Activated naive CD8-positive, alpha-beta T cell treated with anti-CD3 and anti-CD28 coated beads, Interleukin-2, amount 50 U/mL, for 24 hours (primary cell): ENCODE results near the gene STEAP4.

Experiments
- ATAC-seq: fragments of 150-1000 bp; cut with Tn5 transposase; one replicate; pipeline ENCODE4 v1.10.0; 2021
- DNase-seq: peaks from one replicate; pipeline ENCODE4 v3.0.0; 2021
- H3K27ac Mint-ChIP-seq: one replicate; pipeline ENCODE4 v1.8.0; 2021; ENCODE audit warnings: mild to moderate bottlenecking, mixed read lengths
- H3K27me3 Mint-ChIP-seq: one replicate; pipeline ENCODE4 v1.8.0; 2021; ENCODE audit warnings: mixed read lengths
- H3K36me3 Mint-ChIP-seq: one replicate; pipeline ENCODE4 v1.8.0; 2021; ENCODE audit warnings: low read depth, mixed read lengths
- H3K4me1 Mint-ChIP-seq: one replicate; pipeline ENCODE4 v1.8.0; 2021; ENCODE audit warnings: mixed read lengths
- H3K4me3 Mint-ChIP-seq: one replicate; pipeline ENCODE4 v1.8.0; 2021; ENCODE audit warnings: mild to moderate bottlenecking, moderate library complexity, mixed read lengths
- H3K9me3 Mint-ChIP-seq: one replicate; pipeline ENCODE4 v1.8.0; 2021; ENCODE audit warnings: mixed read lengths

STEAP4 gene

DNA sequence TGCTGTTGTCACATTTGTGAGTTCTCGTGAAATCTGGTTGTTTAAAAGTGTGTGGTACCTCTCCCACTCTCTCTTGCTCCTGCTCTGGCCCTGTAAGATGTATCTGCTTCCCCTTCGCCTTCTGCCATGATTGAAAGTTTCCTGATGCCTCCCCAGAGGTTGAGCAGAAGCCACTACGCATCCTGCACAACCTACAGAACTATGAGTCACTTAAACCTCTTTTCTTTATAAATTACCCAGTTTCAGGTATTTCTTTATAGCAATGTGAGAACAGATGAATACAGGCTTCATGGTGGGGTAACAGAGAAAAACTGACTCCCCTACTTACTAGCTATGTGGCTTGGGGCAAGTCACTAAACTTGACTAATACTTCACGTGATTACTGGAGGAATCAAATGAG is 18.0 kb upstream of the STEAP4 start:
- no peaks in the 10 kb centered on the region for H3K9me3 Mint-ChIP-seq
- H3K36me3 Mint-ChIP-seq, result no peaks in the 10 kb centered on the region
- ATAC-seq (peak; percentile 69), DNase-seq (no peak)
- peaks cover 16% of the 10 kb centered on the region for H3K4me1 Mint-ChIP-seq
- no peak overlapping the region for H3K4me3 Mint-ChIP-seq
- H3K27ac Mint-ChIP-seq, result peak overlapping the region; percentile 43
- no peaks in the 10 kb centered on the region for H3K27me3 Mint-ChIP-seq

GRCh38 chr7:88322151-88322550 is 15.5 kb upstream of the STEAP4 start:
- Mint-ChIP-seq H3K36me3 (no peaks in the 10 kb centered on the region), H3K4me1 (peaks cover 11% of the 10 kb centered on the region), H3K9me3 (no peaks in the 10 kb centered on the region), H3K27ac (no peak overlapping the region), H3K27me3 (peaks cover 8% of the 10 kb centered on the region), H3K4me3 (no peak overlapping the region)
- no peak for ATAC-seq
- no peak for DNase-seq

- H3K27ac Mint-ChIP-seq, result no peak overlapping the region
- H3K4me1 Mint-ChIP-seq, result peaks cover 11% of the 10 kb centered on the region
- H3K36me3 Mint-ChIP-seq, result no peaks in the 10 kb centered on the region
- DNase-seq (no peak), ATAC-seq (no peak)
- no peak overlapping the region for H3K4me3 Mint-ChIP-seq
- H3K9me3 Mint-ChIP-seq, result no peaks in the 10 kb centered on the region
- H3K27me3 Mint-ChIP-seq, result peaks cover 8% of the 10 kb centered on the region
Observed at GRCh38 chr7:88321694-88322093, 15.0 kb upstream of the STEAP4 start.

GRCh38 chr7:88318196-88318595 is 11.5 kb upstream of the STEAP4 start:
- no peak overlapping the region for H3K27ac Mint-ChIP-seq

GRCh38 chr7:88317422-88317821 is 10.7 kb upstream of the STEAP4 start:
- H3K36me3 Mint-ChIP-seq, result no peaks in the 10 kb centered on the region
- no peak overlapping the region for H3K27ac Mint-ChIP-seq
- peaks cover 14% of the 10 kb centered on the region for H3K27me3 Mint-ChIP-seq
- DNase-seq, result no peak
- H3K4me1 Mint-ChIP-seq, result no peaks in the 10 kb centered on the region
- no peak for ATAC-seq
- H3K4me3 Mint-ChIP-seq, result no peak overlapping the region
- no peaks in the 10 kb centered on the region for H3K9me3 Mint-ChIP-seq

More at GRCh38 chr7:88318196-88318595, 11.5 kb upstream of the STEAP4 start:
- H3K36me3 Mint-ChIP-seq, result no peaks in the 10 kb centered on the region
- H3K4me1 Mint-ChIP-seq, result no peaks in the 10 kb centered on the region
- peaks cover 14% of the 10 kb centered on the region for H3K27me3 Mint-ChIP-seq
- DNase-seq (no peak), ATAC-seq (no peak)
- H3K9me3 Mint-ChIP-seq, result no peaks in the 10 kb centered on the region
- H3K4me3 Mint-ChIP-seq, result no peak overlapping the region

DNA sequence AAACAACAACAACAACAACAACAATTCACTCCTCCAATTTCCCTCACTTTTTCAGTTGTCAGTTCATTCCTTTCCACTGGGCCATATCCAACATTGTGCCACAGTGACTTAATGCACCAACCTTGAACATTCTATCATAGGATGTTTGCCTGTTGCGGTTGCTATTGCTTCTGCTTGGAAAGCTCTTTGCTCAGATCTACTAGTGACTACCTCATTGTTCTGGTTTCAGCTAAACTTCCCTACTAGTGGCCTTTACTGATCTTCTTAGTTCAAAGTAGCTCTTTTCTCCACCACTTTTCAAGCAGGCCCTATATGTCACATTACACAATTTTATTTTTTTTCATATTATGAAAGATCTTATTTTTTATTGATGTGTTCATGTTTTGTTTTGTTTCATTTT is 9.8 kb upstream of the STEAP4 start:
- peaks cover 14% of the 10 kb centered on the region for H3K27me3 Mint-ChIP-seq
- no peak for ATAC-seq
- H3K27ac Mint-ChIP-seq, result no peak overlapping the region
- H3K36me3 Mint-ChIP-seq, result no peaks in the 10 kb centered on the region
- no peaks in the 10 kb centered on the region for H3K9me3 Mint-ChIP-seq
- DNase-seq, result no peak
- no peaks in the 10 kb centered on the region for H3K4me1 Mint-ChIP-seq
- H3K4me3 Mint-ChIP-seq, result no peak overlapping the region

DNA sequence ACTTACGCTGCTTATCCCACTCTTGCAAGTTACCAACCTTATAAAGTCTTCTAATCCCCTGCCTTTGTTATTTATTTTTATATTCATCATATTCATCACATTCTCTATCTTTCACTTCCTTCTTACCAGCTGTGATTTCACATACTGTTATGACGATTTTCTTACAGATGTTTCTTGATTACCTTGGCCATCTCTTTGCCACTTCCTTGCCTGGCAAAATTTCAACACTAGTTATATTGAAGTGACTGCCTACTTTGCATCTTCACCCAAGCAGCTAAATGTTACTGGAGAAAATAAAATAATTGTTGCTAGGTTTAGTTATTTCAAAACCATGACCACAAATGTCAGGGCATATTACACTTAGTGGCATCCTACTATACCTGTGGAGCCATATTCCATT is 8.8 kb upstream of the STEAP4 start:
- H3K4me3 Mint-ChIP-seq, result no peak overlapping the region
- DNase-seq (no peak), ATAC-seq (peak; percentile 36)
- no peak overlapping the region for H3K27ac Mint-ChIP-seq
- H3K4me1 Mint-ChIP-seq, result no peaks in the 10 kb centered on the region
- H3K27me3 Mint-ChIP-seq, result peaks cover 14% of the 10 kb centered on the region
- no peaks in the 10 kb centered on the region for H3K9me3 Mint-ChIP-seq
- no peaks in the 10 kb centered on the region for H3K36me3 Mint-ChIP-seq

DNA sequence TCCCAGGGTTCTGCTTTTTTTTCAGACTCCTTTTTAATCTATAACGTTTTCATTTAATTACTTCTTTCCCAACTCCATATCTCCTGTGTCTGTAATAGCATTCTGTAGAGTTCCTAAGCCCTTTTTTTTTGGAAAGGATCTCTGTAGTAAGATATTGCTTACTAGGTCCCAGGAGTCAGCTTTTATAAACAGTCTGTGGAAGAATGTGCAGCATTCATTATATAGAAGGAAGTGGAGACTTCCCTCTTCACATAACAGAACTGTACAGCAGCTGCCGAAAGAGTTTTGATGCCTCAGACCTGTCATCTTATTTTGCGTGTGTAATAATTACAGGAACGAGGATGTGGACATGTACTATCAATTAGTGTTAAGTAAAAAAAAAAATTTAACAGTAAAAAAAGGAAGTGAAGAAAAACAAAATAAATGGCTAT is 7.4 kb upstream of the STEAP4 start:
- peaks cover 13% of the 10 kb centered on the region for H3K27me3 Mint-ChIP-seq
- no peaks in the 10 kb centered on the region for H3K4me1 Mint-ChIP-seq
- H3K36me3 Mint-ChIP-seq, result no peaks in the 10 kb centered on the region
- no peak overlapping the region for H3K27ac Mint-ChIP-seq
- no peaks in the 10 kb centered on the region for H3K9me3 Mint-ChIP-seq
- DNase-seq, result no peak
- H3K4me3 Mint-ChIP-seq, result no peak overlapping the region
- no peak for ATAC-seq

- no peak overlapping the region for H3K27ac Mint-ChIP-seq
- no peaks in the 10 kb centered on the region for H3K4me1 Mint-ChIP-seq
- H3K27me3 Mint-ChIP-seq, result peaks cover 12% of the 10 kb centered on the region
- no peak overlapping the region for H3K4me3 Mint-ChIP-seq
- ATAC-seq (no peak), DNase-seq (no peak)
- no peaks in the 10 kb centered on the region for H3K36me3 Mint-ChIP-seq
- H3K9me3 Mint-ChIP-seq, result no peaks in the 10 kb centered on the region
Observed at GRCh38 chr7:88312061-88312663, 5.5 kb upstream of the STEAP4 start.

- Mint-ChIP-seq H3K4me1 (no peaks in the 10 kb centered on the region), H3K4me3 (no peak overlapping the region), H3K36me3 (no peaks in the 10 kb centered on the region), H3K27me3 (peaks cover 17% of the 10 kb centered on the region), H3K27ac (no peak overlapping the region), H3K9me3 (no peaks in the 10 kb centered on the region)
- ATAC-seq, result no peak
- DNase-seq, result no peak
Observed at GRCh38 chr7:88311675-88312036, 5.0 kb upstream of the STEAP4 start.

DNA sequence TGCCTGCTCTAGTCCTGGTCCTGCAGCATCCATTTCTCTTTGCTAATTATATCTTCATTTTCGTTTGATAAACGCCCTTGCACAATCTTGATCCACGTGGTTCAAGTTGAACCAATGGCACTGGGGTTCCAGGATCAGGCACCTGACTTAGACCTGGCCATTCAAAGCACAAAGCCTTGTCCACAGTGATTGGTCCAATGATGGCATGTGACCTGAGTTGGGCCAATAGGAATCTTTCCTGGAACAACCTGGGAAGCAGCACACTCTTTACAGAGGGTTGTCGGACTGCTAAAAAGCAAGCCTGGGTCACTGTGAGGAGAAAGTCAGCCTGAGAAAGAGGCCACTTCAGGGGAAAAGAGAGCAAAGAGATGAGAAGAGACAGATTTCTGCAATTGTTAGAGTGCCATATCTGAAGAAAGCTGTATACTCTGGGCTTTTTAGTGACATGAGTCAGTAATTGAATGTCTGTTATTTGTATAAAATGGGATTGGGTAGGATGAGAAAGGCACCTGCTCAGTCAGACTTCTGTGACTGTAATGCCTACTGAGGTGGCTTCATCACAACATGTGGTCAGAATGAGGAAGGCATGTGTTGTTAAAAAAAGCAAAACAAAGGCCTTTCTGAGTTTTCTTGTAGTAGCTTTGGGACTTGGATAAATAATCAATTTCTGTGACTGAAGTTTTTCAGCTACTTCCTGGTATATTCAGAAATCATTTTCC is 4.4 kb upstream of the STEAP4 start:
- Mint-ChIP-seq H3K4me1 (peaks cover 2% of the 10 kb centered on the region), H3K27me3 (peaks cover 19% of the 10 kb centered on the region), H3K36me3 (no peaks in the 10 kb centered on the region), H3K4me3 (no peak overlapping the region), H3K27ac (no peak overlapping the region), H3K9me3 (no peaks in the 10 kb centered on the region)
- ATAC-seq (no peak), DNase-seq (no peak)

GRCh38 chr7:88309819-88310218 is 3.1 kb upstream of the STEAP4 start:
- H3K27me3 Mint-ChIP-seq, result peaks cover 19% of the 10 kb centered on the region
- no peak overlapping the region for H3K4me3 Mint-ChIP-seq
- ATAC-seq, result no peak
- H3K27ac Mint-ChIP-seq, result no peak overlapping the region
- no peaks in the 10 kb centered on the region for H3K9me3 Mint-ChIP-seq
- peaks cover 2% of the 10 kb centered on the region for H3K4me1 Mint-ChIP-seq
- H3K36me3 Mint-ChIP-seq, result no peaks in the 10 kb centered on the region
- DNase-seq, result no peak

DNA sequence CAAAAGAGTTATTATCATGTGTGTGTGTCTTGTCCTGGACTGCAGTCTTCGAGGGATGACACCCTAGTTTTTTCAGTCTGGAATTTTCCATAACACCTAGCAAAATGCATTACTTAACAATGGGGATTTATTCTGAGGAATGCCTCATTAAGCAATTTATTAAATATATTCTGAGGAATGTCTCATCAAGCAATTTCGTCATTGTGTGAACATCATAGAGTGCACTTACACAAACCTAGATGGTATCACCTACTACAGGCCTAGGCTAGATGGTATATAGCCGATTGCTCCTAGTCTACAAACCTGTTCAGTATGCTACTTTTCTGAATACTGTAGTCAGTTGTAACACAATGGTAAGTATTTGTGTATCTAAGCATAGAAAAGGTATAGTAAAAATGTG is 1.1 kb upstream of the STEAP4 start:
- ATAC-seq (no peak), DNase-seq (no peak)
- H3K4me3 Mint-ChIP-seq, result no peak overlapping the region
- no peaks in the 10 kb centered on the region for H3K36me3 Mint-ChIP-seq
- H3K27me3 Mint-ChIP-seq, result peaks cover 24% of the 10 kb centered on the region
- H3K9me3 Mint-ChIP-seq, result no peaks in the 10 kb centered on the region
- H3K27ac Mint-ChIP-seq, result no peak overlapping the region
- peaks cover 2% of the 10 kb centered on the region for H3K4me1 Mint-ChIP-seq

DNA sequence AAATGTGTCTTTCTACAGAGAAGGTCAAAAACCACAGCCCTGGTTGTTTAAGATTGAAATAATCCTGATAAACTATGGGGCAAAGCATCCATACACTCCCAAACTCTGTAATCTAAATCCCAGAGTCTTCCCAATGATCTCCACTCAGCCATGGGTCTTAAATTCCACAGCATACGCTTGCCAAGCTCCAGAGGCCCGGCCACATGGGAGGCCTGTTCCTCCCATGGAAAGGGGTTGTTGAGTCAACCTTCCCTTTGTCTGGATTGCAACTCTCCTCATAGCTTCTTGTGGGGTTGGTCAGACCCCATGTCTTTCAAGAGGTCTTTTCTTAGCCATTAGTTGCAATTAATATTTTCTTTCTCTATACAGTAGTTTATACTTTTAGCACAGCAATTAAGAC is 718 bp upstream of the STEAP4 start:
- Mint-ChIP-seq H3K36me3 (no peaks in the 10 kb centered on the region), H3K9me3 (no peaks in the 10 kb centered on the region), H3K4me3 (no peak overlapping the region), H3K27me3 (peaks cover 24% of the 10 kb centered on the region), H3K4me1 (peaks cover 2% of the 10 kb centered on the region), H3K27ac (no peak overlapping the region)
- DNase-seq, result no peak
- ATAC-seq, result no peak

DNA sequence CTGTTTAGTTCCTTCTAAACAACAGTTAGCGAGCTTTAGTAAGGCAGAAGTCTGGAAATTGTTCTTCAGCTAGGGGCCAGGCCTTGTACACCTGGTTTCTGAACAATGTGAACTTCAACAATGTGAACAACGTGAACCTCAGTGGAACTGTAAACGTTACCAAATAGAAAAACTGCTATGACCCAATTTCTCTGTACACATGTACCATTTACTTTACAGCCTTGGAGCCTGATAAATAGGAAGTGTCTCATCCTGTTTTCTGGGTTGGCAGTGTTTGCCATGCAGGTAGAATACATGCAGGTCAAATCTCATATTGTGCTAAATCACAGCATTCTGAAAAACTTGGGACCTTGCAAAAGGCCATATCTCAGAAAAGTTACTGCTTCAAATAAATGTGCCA is 1.6 kb downstream of the STEAP4 start:
- Mint-ChIP-seq H3K36me3 (no peaks in the 10 kb centered on the region), H3K9me3 (no peaks in the 10 kb centered on the region), H3K27ac (no peak overlapping the region), H3K27me3 (peaks cover 29% of the 10 kb centered on the region), H3K4me3 (no peak overlapping the region), H3K4me1 (peaks cover 2% of the 10 kb centered on the region)
- ATAC-seq, result no peak
- DNase-seq, result no peak
